Measurements from ENCODE around the gene HORMAD1. TPM values are rescaled to one million over a fixed set of nuclear protein-coding genes. Genes with fewer than 3 reads are reported as not detected.

HORMAD1 gene
- total RNA-seq, 1 donor from 2014 or later: not detected

DNA sequence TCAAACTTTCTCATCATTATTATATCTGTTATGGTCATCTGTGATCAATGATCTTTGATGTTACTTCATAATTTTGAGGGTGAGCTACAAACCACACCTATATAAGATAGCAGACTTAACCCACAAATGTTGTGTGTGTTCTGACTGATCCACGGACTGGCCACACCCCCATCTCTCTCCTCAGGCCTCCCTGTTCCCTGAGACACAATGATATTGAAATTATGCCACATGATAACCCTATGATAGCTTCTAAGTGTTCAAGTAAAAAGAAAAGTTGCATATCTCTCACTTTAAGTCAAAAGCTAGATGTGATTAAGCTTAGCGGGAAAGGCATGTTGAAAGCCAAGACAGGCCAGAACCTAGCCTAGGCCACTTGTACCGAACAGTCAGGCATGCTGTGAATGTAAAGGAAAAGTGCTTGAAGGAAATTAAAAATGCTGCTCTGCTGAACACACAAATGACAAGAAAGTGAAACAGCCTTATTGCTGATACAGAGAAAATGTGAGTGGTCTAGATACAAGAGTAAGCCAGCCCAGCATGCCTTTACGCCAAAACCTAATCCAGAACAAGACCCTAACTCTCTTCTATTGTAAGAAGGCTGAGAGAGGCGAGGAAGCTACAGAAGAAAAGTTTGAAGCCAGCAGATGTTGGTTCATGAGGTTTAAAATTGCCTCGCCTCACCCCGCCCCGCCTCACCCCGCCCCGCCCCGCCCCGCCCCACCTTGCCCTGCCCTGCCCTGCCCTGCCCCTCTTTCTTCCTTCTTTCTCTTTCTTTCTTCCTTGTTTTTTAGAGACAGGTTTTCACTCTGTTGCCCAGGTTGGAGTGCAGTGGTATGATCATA, 28.4 kb upstream of the HORMAD1 start:
- H3K27ac Mint-ChIP-seq (ENCODE audit: unreplicated experiment): no peak overlapping the region
- H3K4me3 Mint-ChIP-seq (ENCODE audit: unreplicated experiment): no peak overlapping the region
- no peak overlapping the region for H2AFZ ChIP-seq (ENCODE audit: low read depth, low read length)
- H3K4me2 ChIP-seq (ENCODE audit: low read length): no peak overlapping the region
- H3K9me3 Mint-ChIP-seq (ENCODE audit: unreplicated experiment): no peaks in the 10 kb centered on the region
- H3K36me3 ChIP-seq (ENCODE audit: insufficient read depth, low read length): no peaks in the 10 kb centered on the region
- H4K20me1 ChIP-seq (ENCODE audit: insufficient read depth, low read length): no peaks in the 10 kb centered on the region
- DNase-seq (ENCODE audit: low read depth) (no peak), FAIRE-seq (no peak)
- TF ChIP-seq, protein P1, sequence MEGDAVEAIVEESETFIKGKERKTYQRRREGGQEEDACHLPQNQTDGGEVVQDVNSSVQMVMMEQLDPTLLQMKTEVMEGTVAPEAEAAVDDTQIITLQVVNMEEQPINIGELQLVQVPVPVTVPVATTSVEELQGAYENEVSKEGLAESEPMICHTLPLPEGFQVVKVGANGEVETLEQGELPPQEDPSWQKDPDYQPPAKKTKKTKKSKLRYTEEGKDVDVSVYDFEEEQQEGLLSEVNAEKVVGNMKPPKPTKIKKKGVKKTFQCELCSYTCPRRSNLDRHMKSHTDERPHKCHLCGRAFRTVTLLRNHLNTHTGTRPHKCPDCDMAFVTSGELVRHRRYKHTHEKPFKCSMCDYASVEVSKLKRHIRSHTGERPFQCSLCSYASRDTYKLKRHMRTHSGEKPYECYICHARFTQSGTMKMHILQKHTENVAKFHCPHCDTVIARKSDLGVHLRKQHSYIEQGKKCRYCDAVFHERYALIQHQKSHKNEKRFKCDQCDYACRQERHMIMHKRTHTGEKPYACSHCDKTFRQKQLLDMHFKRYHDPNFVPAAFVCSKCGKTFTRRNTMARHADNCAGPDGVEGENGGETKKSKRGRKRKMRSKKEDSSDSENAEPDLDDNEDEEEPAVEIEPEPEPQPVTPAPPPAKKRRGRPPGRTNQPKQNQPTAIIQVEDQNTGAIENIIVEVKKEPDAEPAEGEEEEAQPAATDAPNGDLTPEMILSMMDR (IDR thresholded peaks at IDR 0.05; ENCODE audit: insufficient read depth, low read depth, low read length): no peak
- TF ChIP-seq EZH2 (IDR thresholded peaks at IDR 0.05; ENCODE audit: insufficient read depth, low read length): no peak
- H3K4me1 Mint-ChIP-seq (ENCODE audit: low read depth, unreplicated experiment): no peaks in the 10 kb centered on the region
- H3K27me3 Mint-ChIP-seq (ENCODE audit: low read depth, unreplicated experiment): no peaks in the 10 kb centered on the region
- no peak overlapping the region for H3K27ac ChIP-seq (ENCODE audit: low read depth, low read length)
- no peaks in the 10 kb centered on the region for H3K36me3 Mint-ChIP-seq (ENCODE audit: low read depth, unreplicated experiment)
- no peaks in the 10 kb centered on the region for H3K27me3 ChIP-seq (ENCODE audit: insufficient read depth, low read length)
- no peaks in the 10 kb centered on the region for H3K4me1 ChIP-seq (ENCODE audit: insufficient read depth, low read length)
- no peak overlapping the region for H3K9ac ChIP-seq (ENCODE audit: low read length)
- H3K9me3 ChIP-seq (ENCODE audit: insufficient read depth, low read depth, low read length): no peaks in the 10 kb centered on the region
- no peak overlapping the region for H3K4me3 ChIP-seq (ENCODE audit: insufficient read depth, low read depth, low read length)
- H3K79me2 ChIP-seq (ENCODE audit: insufficient read depth, low read length): no peaks in the 10 kb centered on the region

DNA sequence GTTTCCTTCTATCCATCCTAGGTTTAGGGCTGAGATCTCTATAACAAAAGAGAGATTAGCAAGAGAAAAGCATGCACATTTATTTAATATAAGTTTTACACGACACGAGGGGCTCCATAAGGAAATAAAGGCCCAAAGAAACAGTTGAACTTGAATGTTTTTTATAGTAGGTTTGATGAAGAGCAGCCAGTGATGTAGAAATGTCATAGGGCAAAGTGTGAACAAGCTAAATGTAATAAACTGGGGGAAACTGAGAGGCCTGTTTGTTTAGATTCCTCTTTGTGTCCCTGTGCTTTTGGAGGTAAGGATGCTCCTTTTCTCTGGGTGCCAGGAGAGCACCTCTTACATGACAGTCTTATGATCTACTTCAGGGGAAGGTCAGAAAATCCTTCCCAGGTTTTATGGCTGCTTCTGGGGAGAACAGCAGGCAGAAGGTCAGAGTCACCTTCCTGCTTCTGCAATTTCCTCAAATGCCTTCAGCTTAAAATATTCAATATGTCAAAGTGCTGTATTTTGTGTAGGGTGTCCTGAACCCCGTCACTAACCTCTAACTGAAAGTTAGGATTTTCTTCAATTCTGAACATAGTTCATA, 9.5 kb upstream of the HORMAD1 start:
- Mint-ChIP-seq H3K27me3 (ENCODE audit: low read depth, unreplicated experiment) (no peaks in the 10 kb centered on the region), H3K9me3 (ENCODE audit: unreplicated experiment) (no peaks in the 10 kb centered on the region), H3K27ac (ENCODE audit: unreplicated experiment) (no peak overlapping the region), H3K4me3 (ENCODE audit: unreplicated experiment) (no peak overlapping the region), H3K4me1 (ENCODE audit: low read depth, unreplicated experiment) (no peaks in the 10 kb centered on the region), H3K36me3 (ENCODE audit: low read depth, unreplicated experiment) (no peaks in the 10 kb centered on the region)
- no peak for FAIRE-seq
- TF ChIP-seq EZH2 (IDR thresholded peaks at IDR 0.05; ENCODE audit: insufficient read depth, low read length): no peak
- TF ChIP-seq, protein P1 (IDR thresholded peaks at IDR 0.05; ENCODE audit: insufficient read depth, low read depth, low read length): no peak
- Histone ChIP-seq H3K4me2 (ENCODE audit: low read length) (no peak overlapping the region), H4K20me1 (ENCODE audit: insufficient read depth, low read length) (no peaks in the 10 kb centered on the region), H3K27me3 (ENCODE audit: insufficient read depth, low read length) (no peaks in the 10 kb centered on the region), H3K27ac (ENCODE audit: low read depth, low read length) (no peak overlapping the region), H3K9ac (ENCODE audit: low read length) (no peak overlapping the region), H3K36me3 (ENCODE audit: insufficient read depth, low read length) (no peaks in the 10 kb centered on the region), H3K4me1 (ENCODE audit: insufficient read depth, low read length) (no peaks in the 10 kb centered on the region), H3K9me3 (ENCODE audit: insufficient read depth, low read depth, low read length) (no peaks in the 10 kb centered on the region), H2AFZ (ENCODE audit: low read depth, low read length) (no peak overlapping the region), H3K4me3 (ENCODE audit: insufficient read depth, low read depth, low read length) (no peak overlapping the region), H3K79me2 (ENCODE audit: insufficient read depth, low read length) (no peaks in the 10 kb centered on the region)
- DNase-seq (ENCODE audit: low read depth): no peak

DNA sequence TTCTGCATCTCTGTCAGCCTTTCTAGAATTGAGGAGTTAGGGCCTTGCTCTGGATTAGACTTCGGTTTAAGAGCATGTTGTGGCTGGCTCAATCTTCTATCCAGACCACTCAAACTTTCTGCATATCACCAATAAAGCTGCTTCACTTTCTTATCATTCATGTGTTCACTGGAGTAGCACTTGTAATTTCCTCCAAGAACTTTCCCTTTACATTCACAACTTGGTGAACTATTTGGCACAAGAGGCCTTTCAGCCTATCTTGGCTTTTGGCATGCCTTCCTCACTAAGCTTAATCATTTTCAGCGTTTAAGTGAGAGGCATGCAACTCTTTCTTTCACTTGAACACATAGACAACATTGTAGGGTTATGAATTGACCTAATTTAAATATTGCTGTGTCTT, 3.6 kb upstream of the HORMAD1 start:
- no peaks in the 10 kb centered on the region for H3K79me2 ChIP-seq (ENCODE audit: insufficient read depth, low read length)
- H4K20me1 ChIP-seq (ENCODE audit: insufficient read depth, low read length): no peaks in the 10 kb centered on the region
- H3K27me3 ChIP-seq (ENCODE audit: insufficient read depth, low read length): no peaks in the 10 kb centered on the region
- H2AFZ ChIP-seq (ENCODE audit: low read depth, low read length): no peak overlapping the region
- no peak overlapping the region for H3K4me3 ChIP-seq (ENCODE audit: insufficient read depth, low read depth, low read length)
- Mint-ChIP-seq H3K9me3 (ENCODE audit: unreplicated experiment) (peaks cover 6% of the 10 kb centered on the region), H3K27ac (ENCODE audit: unreplicated experiment) (no peak overlapping the region), H3K27me3 (ENCODE audit: low read depth, unreplicated experiment) (no peaks in the 10 kb centered on the region), H3K4me3 (ENCODE audit: unreplicated experiment) (no peak overlapping the region), H3K36me3 (ENCODE audit: low read depth, unreplicated experiment) (no peaks in the 10 kb centered on the region), H3K4me1 (ENCODE audit: low read depth, unreplicated experiment) (no peaks in the 10 kb centered on the region)
- no peak for TF ChIP-seq EZH2 (IDR thresholded peaks at IDR 0.05; ENCODE audit: insufficient read depth, low read length)
- TF ChIP-seq, protein P1 (IDR thresholded peaks at IDR 0.05; ENCODE audit: insufficient read depth, low read depth, low read length): no peak
- no peak overlapping the region for H3K9ac ChIP-seq (ENCODE audit: low read length)
- no peak overlapping the region for H3K4me2 ChIP-seq (ENCODE audit: low read length)
- H3K4me1 ChIP-seq (ENCODE audit: insufficient read depth, low read length): no peaks in the 10 kb centered on the region
- FAIRE-seq: no peak
- H3K9me3 ChIP-seq (ENCODE audit: insufficient read depth, low read depth, low read length): no peaks in the 10 kb centered on the region
- DNase-seq (ENCODE audit: low read depth): no peak
- H3K27ac ChIP-seq (ENCODE audit: low read depth, low read length): no peak overlapping the region
- H3K36me3 ChIP-seq (ENCODE audit: insufficient read depth, low read length): no peaks in the 10 kb centered on the region
